ENCODE data around the gene CHRNA9. TPM values are rescaled to one million over a fixed set of nuclear protein-coding genes. Genes with fewer than 3 reads are reported as not detected.

Gene CHRNA9
- polyA plus RNA-seq, 1 of the 3 experiments (the other 2 are of a cell fraction), result 0.05 TPM

GRCh38 chr4:40399578-40399977 is 64.4 kb downstream of the CHRNA9 start:
- H3K27ac ChIP-seq (ENCODE audit: low read depth in 2 of 2, low read length in 1 of 2), result no peak overlapping the region
- WGBS (ENCODE audit: low lambda C conversion rate), result 96% methylated on average over 3 of the region's 3 CpGs
- no peak for TF ChIP-seq SIN3A (IDR thresholded peaks at IDR 0.05; ENCODE audit: borderline replicate concordance, low read depth, low read length)
- TF ChIP-seq RFX5 (IDR thresholded peaks at IDR 0.05; ENCODE audit: low read length), result no peak
- TF ChIP-seq FOXM1 (IDR thresholded peaks at IDR 0.05; ENCODE audit: low read depth), result no peak
- TF ChIP-seq CTCF (IDR thresholded peaks at IDR 0.05), result no peak
- TF ChIP-seq ELF1 (IDR thresholded peaks at IDR 0.05), result no peak
- no peak for TF ChIP-seq RAD21 (IDR thresholded peaks at IDR 0.05; ENCODE audit: low read length)
- ChIA-PET POLR2A (no interaction called here), CTCF (interaction anchor here (0.8 kb wide), 1 partner anchor 10 kb away, joined by 3 read pairs; no protein-coding TSS in a partner anchor)
- H3K4me2 ChIP-seq, result no peak overlapping the region
- no peaks in the 10 kb centered on the region for H3K79me2 ChIP-seq (ENCODE audit: insufficient read depth)
- H3K9me2 ChIP-seq, result no peaks in the 10 kb centered on the region
- H3K4me3 ChIP-seq (ENCODE audit: low read depth in 2 of 2, low read length in 1 of 2), result no peak overlapping the region
- H3K4me1 ChIP-seq (ENCODE audit: control insufficient read depth in 1 of 2, insufficient read depth in 2 of 2, low read depth in 1 of 2, low read length in 1 of 2), result peaks cover 0 to 3% of the 10 kb centered on the region in 2 experiments; a peak in 1 of 4 replicates
- H3K27me3 ChIP-seq (ENCODE audit: insufficient read depth), result no peaks in the 10 kb centered on the region
- H4K20me1 ChIP-seq (ENCODE audit: insufficient read depth), result no peaks in the 10 kb centered on the region
- no peaks in the 10 kb centered on the region for H3K36me3 ChIP-seq (replicated peaks in 1 of 2; ENCODE audit: control insufficient read depth in 1 of 2, insufficient read depth in 2 of 2, low read length in 1 of 2)
- DNase-seq, result no peak
- H3K9me3 ChIP-seq, result no peaks in the 10 kb centered on the region
- peaks cover 3% of the 10 kb centered on the region for H3F3A ChIP-seq (replicated peaks; ENCODE audit: insufficient read depth)
- H3K9ac ChIP-seq, result no peak overlapping the region
- no peak overlapping the region for H2AFZ ChIP-seq (ENCODE audit: low read depth)

GRCh38 chr4:40401096-40401495 is 66.0 kb downstream of the CHRNA9 start:
- H3K9ac ChIP-seq, result no peak overlapping the region
- no peak for DNase-seq
- H3K9me3 ChIP-seq, result no peaks in the 10 kb centered on the region
- peak overlapping the region in 1 of 2 experiments; percentile 29; a peak in 1 of 4 replicates for H3K27ac ChIP-seq (ENCODE audit: low read depth in 2 of 2, low read length in 1 of 2)
- H3K27me3 ChIP-seq (ENCODE audit: insufficient read depth), result no peaks in the 10 kb centered on the region
- CTCF ChIA-PET, result no interaction called here
- H3K9me2 ChIP-seq, result no peaks in the 10 kb centered on the region
- H3K4me1 ChIP-seq (ENCODE audit: control insufficient read depth in 1 of 2, insufficient read depth in 2 of 2, low read depth in 1 of 2, low read length in 1 of 2), result peaks cover 0 to 3% of the 10 kb centered on the region in 2 experiments; a peak in 1 of 4 replicates
- peaks cover 3% of the 10 kb centered on the region for H3F3A ChIP-seq (replicated peaks; ENCODE audit: insufficient read depth)
- H3K4me2 ChIP-seq, result no peak overlapping the region
- no peaks in the 10 kb centered on the region for H3K79me2 ChIP-seq (ENCODE audit: insufficient read depth)
- TF ChIP-seq NFIC (IDR thresholded peaks at IDR 0.05; ENCODE audit: borderline replicate concordance), result no peak
- TF ChIP-seq FOXM1 (IDR thresholded peaks at IDR 0.05; ENCODE audit: low read depth), result no peak
- TF ChIP-seq YY1 (IDR thresholded peaks at IDR 0.05; ENCODE audit: low read depth), result no peak
- no peak for TF ChIP-seq CTCF (IDR thresholded peaks at IDR 0.05)
- no peaks in the 10 kb centered on the region for H4K20me1 ChIP-seq (ENCODE audit: insufficient read depth)
- POLR2A ChIA-PET, result no interaction called here
- no peaks in the 10 kb centered on the region for H3K36me3 ChIP-seq (replicated peaks in 1 of 2; ENCODE audit: control insufficient read depth in 1 of 2, insufficient read depth in 2 of 2, low read length in 1 of 2)
- WGBS (ENCODE audit: low lambda C conversion rate), result 92% methylated on average over 6 of the region's 6 CpGs
- H3K4me3 ChIP-seq (ENCODE audit: low read depth in 2 of 2, low read length in 1 of 2), result no peak overlapping the region
- H2AFZ ChIP-seq (ENCODE audit: low read depth), result no peak overlapping the region
